ENCODE measurements around the gene HOXD3.

DNA sequence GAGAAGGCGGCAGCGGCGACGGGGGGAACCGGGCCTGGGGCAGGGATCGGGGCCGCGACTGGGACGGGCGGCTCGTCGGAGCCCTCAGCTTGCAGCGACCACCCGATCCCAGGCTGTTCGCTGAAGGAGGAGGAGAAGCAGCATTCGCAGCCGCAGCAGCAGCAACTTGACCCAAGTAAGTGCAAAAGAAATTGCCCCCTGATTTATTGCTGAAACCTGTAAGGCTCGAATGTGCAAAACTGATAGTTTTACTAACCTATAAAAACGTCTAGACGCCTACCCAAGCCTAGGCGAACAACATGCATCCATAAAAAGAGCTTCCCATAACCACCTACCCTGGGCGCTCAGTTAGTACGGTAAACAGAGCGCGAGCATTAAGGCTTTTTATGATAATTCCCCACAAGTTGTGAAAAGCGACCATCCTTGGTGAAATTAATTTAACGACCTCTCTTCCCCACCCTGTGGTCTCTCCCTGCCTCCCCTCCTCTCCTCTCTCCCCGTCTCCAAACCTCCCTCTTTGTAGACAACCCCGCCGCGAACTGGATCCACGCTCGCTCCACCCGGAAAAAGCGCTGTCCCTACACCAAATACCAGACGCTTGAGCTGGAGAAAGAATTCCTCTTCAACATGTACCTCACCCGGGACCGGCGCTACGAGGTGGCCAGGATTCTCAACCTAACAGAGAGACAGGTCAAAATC is 33.5 kb upstream of the HOXD3 start:
- TF ChIP-seq, protein P1, sequence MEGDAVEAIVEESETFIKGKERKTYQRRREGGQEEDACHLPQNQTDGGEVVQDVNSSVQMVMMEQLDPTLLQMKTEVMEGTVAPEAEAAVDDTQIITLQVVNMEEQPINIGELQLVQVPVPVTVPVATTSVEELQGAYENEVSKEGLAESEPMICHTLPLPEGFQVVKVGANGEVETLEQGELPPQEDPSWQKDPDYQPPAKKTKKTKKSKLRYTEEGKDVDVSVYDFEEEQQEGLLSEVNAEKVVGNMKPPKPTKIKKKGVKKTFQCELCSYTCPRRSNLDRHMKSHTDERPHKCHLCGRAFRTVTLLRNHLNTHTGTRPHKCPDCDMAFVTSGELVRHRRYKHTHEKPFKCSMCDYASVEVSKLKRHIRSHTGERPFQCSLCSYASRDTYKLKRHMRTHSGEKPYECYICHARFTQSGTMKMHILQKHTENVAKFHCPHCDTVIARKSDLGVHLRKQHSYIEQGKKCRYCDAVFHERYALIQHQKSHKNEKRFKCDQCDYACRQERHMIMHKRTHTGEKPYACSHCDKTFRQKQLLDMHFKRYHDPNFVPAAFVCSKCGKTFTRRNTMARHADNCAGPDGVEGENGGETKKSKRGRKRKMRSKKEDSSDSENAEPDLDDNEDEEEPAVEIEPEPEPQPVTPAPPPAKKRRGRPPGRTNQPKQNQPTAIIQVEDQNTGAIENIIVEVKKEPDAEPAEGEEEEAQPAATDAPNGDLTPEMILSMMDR (IDR thresholded peaks at IDR 0.05), result no peak
- TF ChIP-seq POLR2A (IDR thresholded peaks at IDR 0.05), result no peak
